Measurements from ENCODE around the gene LRCH1. TPM values are rescaled to one million over a fixed set of nuclear protein-coding genes. Genes with fewer than 3 reads are reported as not detected.
"Not testable (repeated sequence)": the region's sequence is repeated elsewhere in the genome, so short reads cannot be mapped to it uniquely, and the experiment has no call there.

The LRCH1 gene
- polyA plus RNA-seq, 12 donors: 18.6 to 29.3 (median 22.8) TPM; not detected in 1

DNA sequence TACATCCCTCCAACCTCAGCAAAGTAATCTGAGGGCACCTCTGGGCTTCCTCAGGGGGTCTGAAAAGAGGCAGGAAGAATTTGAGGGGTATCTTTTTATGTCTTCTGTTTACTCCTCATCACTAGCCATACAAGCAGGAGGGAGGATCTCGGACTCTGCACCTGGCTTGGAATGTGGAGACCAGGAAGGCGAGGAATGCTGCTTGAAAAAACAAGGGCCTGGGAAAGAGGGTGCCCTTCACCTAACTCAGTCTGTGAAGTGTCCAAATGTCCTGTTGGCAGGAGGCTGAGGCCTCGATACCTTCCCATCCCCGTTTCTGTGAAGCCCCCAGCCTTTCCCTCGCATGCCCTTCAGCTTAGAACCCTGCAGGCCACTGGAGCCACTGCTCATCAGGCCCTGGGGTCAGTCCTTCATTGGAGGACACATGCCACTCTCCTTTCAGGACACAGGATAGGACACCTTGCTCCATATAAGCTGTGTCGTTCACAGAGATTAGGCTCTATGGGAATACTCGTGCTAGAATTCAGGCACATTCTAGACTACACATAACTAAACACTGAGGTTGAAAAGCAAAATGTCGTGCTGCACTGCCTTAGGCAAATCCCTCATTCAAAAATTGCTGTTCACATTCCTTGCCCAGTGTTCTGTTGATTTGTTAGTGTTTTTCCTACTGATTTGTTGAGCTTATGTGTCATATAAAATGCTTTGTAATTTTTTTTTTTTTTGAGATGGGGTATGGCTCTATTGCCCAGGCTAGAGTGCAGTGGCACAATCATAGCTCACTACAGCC lies 194.3 kb downstream of the LRCH1 start:
- DNase-seq: no peak

DNA sequence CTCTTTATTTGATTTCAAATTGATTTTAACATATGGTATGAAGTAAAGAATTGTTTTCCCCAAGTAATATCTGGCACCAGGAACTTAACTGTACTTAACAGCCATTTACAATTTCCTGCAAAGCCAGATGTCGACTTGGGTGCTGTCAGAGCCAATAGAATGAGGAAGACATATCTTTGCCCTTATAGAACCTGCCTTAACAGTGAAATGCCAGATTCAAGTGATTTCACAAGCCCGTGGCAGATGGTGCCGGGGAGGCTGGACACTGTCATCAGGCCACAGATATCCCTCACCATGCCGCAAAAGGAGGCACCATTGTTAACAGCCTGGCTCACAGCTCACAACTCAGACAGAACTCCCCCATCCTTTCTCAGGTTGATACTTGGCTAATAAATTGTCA lies 195.3 kb downstream of the LRCH1 start:
- DNase-seq: no peak

DNA sequence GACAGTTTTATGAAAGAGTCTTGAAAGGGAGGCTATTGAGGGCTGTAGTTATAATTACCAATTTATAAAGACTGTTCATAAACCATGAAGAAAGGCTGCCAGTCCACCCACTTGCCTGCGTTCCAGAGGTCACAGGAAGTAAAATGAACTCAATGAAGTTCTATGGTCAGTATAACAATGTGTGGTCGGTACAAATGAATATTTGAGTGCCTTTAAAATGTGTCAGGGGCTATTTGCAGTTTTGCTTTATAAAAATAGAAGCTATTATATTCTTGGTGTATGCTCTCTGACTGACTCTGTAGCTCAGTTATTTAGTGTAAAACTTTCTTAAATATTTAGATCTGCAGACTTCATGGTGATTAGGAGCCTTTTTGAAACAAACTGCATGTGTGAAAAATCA lies 197.0 kb downstream of the LRCH1 start:
- no peak for DNase-seq

DNA sequence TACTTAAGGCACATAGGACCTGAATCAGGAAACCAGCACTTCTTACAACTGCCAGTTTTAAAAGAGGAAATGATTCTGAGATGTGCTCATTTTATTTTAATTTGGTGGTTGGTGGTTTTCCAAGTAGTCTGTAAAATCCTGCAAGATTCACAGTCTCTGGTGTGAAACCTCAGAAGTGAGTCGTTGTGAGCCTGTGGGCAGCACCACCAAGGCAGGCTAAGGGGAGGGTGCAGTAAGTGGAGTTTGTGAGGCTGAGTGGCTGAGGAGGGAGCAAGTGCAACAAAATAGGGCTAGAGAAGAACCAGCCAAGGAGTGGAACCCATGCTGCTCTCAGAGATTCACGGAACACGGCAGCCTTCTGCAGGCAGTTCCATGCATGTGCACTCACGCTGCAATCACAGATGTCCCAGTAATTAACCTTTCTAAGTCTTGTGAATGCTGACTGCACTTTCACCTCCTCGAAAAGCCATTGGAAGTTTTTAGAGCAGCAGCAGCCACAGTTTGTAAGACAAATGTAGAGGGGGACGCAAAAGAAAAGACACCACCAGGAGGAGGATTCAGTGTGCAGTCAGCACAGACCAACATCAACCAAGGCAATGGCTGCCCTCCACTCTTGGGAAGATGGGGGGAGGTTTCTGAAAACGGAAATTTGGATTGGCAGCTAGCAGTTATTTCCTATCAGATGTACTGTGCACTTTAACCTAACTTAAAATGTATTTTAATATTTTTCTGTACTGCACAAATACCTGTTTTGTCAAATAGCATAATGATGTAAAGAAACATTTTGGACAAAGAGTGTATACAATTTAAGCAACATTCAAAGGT lies 199.1 kb downstream of the LRCH1 start:
- no peak for DNase-seq

DNA sequence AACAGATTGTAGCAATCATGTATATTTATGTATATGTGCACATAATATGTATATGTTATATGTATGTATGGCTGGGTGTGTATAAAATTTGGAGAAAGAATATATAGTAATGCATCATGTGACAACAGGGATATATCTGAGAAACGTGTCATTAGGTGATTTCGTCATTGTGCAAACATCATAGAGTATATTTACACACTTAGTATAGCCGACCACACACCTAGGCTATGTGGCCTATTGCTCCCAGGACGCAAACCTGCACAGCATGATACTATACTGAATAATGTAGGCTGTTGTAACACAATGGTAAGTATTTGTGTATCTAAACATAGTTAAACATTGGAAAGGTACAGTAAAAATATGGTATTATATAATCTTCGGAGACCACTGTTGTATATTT lies 200.2 kb downstream of the LRCH1 start:
- no peak for DNase-seq

DNA sequence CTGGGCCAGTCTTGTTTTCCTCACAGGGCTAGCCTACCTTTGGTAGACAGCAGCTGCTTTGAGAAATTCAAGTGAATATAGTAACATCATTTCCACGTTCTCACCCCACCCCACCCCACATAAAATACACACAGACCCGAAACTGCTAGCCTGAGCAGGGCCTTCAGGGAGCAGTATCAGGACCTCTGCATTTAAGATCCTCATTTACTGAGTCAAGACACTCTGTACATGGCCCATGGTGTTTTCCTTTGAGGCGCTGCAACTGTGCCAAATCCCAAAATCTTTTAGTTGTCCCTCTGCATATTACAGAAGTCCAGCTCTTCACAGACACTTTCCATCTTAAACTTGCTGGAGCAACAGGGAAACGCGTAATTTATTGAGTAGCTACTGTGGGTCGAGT lies 200.9 kb downstream of the LRCH1 start:
- DNase-seq: no peak

DNA sequence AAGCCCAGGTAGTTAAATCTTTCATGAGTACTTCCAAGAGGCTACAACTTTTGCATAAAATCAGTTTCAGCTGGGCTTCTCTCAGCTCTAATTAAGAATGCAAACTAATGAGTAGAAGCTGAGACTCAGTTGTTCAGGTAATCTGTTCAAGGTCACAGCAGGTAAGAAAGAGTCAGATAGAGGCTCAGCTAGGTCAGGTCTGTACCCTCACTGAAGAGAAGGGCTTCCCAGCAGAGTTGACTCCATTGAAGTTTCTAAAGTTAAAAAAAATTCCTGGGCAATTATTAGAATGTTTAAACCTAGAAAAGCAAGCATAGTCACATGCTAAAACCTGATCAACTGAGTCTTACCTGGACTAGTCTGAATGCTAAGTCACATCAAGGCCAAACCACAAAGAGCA lies 201.8 kb downstream of the LRCH1 start:
- no peak for DNase-seq

DNA sequence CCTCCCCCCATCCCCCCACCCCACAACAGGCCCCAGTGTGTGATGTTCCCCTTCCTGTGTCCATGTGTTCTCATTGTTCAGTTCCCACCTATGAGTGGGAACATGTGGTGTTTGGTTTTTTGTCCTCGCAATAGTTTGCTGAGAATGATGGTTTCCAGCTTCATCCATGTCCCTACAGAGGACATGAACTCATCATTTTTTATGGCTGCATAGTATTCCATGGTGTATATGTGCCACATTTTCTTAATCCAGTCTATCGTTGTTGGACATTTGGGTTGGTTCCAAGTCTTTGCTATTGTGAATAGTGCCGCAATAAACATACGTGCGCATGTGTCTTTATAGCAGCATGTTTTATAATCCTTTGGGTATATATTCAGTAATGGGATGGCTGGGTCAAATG lies 202.5 kb downstream of the LRCH1 start:
- DNase-seq: not testable (repeated sequence)

DNA sequence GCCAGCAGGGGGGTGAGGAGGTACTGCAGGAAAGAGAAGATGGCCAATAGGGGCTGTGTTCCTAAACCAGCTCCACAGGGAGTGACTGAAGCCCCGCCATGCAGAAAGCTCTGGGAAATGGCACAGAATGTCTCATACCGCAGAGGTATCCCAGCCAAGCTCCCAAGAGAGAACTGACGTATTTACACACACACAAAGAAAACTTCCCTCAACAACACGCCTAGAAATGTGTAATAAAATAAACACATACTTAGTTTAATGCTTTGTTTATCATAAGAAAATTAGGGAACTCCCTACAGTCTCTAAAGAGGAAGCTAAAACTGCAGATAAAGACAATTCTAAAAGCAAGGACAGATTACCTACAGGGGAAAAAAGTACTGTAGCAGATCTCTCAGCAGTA lies 204.0 kb downstream of the LRCH1 start:
- no peak for DNase-seq

DNA sequence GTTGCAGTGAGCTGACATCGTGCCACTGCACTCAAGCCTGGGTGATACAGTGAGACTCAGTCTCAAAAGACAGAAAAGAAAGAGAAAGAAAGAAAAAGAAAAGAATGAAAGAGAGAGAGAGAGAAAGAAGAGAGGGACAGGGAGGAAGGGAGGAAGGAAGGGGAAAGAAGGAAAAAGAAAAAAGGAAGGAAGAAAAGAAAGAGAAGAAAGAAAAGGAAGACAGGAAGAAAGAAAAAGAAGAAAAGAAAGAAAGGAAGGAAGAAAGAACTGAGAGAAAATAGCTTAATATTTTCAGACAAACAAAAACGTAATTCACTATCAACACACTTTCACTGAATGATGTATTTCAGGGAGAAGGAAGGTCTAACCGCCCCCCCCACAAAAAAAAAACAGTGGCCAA lies 204.7 kb downstream of the LRCH1 start:
- no peak for DNase-seq

DNA sequence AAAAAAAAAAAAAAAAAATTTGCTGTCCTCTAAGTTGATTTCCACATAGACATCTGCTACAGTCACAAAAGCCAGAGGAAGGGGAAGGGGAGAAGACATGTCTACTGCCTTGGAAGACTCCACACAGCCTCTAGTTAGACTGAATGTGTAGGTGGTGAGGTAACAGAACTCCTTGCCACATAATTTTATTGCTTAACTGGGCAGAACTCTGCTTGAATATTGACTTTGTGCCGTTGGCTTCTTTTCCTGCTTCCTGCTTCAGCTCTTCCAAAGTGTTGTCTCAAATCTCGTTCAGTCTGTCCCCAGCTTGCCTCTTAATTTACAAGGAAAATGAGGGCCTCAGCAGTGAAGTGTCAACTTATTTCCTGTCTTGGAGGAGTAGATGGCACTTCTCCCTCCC lies 206.9 kb downstream of the LRCH1 start:
- DNase-seq: no peak

DNA sequence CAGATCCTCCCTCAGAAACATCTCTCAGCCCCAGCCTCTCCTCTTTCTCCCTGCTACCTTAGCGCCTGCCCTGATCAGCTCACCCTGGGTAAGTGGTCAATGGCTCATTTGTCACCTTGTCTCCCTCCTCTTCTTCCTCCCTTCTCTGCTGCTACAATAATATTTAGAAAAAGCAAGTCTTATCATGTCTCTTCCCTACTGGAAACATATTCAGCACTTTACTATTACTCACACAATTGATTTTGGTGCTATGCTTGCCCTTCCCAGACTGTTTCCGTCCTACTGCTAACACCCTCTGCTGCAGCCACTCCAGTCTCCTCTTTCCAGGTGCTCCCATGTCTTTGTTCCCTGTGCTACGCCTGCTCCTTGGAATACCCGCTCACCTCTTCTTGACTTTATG lies 208.2 kb downstream of the LRCH1 start:
- no peak for DNase-seq

DNA sequence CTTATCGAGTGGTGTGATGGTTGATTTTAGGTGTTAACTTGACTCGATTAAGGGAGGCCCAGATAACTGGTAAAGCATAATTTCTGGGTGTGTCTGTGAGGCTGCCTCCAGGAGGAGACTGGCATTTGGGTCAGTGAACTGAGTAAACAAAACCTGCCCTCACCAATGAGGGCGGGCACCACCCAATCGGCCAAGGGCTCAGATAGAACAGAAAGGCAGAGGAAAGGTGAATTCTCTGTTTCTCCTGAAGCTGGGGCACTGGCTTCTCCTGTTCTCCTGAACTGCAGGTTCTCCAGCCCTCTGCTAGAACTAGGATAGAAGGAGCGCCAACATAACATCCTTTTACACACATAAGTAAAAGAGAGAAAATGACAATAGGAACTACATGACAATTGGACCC lies 208.9 kb downstream of the LRCH1 start:
- DNase-seq: no peak

DNA sequence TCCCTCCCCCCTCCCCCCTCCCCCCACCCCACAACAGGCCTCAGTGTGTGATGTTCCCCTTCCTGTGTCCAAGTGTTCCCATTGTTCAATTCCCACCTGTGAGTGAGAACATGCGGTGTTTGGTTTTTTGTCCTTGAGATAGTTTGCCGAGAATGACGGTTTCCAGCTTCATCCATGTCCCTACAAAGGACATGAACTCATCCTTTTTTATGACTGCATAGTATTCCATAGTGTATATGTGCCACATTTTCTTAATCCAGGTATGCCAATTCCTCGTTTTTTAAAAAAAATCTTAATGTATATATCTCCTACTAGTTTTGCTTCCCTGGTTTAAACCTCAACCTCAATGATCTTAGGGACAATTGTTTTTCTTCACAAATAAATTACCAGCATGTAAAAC lies 217.0 kb downstream of the LRCH1 start:
- not testable (repeated sequence) for DNase-seq

DNA sequence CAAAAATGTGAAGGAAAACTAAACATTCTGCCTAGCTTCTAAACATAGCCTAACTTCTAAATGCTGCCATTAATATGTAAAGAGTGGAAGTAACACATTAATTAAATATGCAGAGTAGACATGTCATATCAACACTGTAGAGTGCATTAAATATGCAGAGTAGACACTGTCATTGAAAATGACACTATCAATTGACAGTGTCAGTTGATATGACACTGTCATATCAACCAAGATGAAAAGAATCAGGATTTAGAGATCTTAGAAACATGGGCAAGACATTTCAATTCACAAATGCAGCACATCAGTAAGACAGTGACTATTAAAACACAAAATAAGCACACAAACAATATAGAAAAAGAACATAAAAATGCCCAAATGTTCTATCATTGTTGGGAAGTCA lies 218.7 kb downstream of the LRCH1 start:
- DNase-seq: no peak

DNA sequence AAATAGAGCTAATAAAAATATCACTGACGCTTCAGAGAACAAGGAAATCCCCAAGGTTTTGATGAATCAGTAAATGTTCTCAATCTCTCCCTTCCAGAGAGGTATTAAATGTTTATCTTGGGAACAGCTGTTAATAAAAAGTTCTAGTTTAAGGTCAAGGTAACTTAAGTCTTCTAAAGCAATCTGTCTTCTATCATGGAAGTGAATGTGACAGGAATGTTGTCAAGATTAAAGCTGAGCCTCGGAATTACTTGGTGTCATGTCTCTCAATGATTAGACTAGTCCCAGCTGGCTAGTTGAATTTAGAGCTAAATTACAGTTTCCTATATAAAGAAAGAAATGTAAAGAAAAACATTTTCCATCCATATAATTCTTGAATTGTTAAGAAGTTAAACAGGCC lies 220.6 kb downstream of the LRCH1 start:
- no peak for DNase-seq

DNA sequence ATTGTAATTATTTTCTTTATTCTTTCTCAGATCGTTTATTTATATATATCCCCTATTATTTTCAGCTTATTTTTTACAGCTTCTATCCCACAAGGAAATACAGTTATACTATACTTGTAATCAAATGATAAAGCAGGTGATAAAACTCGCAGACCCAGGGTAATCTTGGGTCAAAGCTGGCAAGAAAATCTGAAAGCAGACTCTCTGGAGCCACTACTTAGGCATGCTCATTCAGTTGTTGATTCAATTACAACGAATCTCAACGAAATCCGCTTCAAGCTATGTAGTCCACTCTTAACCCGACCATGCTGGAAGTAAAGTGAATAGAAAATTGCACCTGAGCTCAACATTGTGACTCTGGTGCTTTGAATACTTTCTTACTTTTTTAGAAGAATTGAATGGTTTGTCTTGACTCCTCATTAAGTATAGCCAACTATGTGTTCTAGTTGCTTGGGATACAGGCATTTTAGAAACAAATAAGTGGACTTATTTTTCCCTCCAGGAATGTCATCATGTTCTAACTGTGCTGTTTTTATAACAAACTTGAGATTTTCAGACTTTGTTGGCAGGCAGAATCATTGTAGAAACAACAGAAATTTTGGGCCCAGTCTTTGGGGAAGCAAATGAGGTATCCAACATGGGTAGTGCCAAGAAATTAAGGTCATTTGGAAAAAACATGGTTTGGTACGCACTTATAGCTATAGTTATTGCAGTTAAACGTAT lies 222.6 kb downstream of the LRCH1 start:
- no peak for DNase-seq

DNA sequence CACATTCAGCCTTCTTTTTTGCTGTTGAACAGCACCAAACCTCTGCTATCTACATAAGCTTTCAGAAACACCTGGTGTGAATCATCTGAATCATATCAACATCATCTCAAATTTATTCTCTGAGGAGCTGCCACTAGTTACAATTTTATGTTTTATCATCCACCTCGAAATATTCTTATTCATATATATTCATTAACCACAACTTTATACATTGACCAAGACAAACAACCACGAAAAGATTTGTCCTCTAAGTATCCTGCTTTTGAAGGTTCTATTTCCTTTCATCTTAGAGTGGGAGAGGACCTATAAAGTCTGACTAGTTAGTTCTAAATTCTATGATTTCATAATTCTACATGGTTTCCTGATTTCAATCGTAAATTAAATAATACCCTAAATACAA lies 225.1 kb downstream of the LRCH1 start:
- no peak for DNase-seq

DNA sequence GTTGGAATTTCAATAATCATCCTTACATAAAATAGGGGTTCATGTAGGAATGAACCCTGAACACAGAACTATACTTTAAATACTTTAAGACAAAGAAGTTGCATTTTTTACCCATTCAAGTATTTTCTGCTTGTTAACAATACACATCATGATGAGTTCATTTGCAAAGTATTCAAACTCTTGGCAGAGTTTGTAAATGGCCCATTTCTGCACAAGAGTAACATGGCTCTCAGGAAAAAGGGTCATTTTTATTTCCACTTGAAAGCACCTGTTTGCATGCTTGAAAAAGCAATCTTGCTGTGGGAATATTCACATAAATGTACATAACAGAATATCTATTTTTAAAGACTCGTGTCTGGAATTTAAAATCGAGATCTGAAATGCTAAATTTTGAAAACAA lies 225.9 kb downstream of the LRCH1 start:
- no peak for DNase-seq

DNA sequence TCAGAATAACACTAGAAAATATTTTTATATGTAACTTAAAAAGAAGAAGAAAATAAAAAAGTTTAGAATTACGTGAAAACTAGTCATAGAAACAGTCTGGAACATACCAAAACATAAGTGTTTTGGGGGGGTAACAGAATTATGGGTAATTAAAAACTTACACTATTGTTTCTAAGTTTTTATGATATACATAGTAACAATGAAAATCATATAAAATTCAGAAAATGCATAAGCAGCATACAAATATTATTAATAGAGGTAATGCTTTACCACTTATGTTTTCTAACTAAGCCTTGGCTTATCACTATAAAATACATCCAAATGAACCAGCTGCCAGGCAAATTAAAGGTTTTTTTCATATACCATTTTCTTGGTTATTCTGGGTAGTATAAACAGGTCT lies 229.1 kb downstream of the LRCH1 start:
- no peak for DNase-seq

DNA sequence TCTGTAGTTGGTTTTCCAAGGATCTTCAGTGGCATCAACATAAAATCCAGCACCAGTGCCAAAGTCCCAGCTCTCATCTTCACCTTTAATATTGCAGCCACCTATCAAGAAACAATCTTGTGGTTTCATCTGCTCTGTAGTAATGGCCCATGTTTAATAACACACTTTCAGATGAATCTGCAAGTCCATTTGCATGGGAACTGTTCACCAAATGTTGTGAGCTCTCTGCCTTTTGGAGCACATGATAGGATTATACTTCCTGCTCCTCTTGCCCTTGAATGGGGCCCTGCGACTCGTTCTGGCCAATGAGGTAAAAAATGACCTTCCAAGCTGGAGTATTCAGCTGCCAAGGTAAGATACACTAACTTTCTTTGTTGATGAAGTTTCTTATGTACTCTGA lies 229.7 kb downstream of the LRCH1 start:
- DNase-seq: no peak

DNA sequence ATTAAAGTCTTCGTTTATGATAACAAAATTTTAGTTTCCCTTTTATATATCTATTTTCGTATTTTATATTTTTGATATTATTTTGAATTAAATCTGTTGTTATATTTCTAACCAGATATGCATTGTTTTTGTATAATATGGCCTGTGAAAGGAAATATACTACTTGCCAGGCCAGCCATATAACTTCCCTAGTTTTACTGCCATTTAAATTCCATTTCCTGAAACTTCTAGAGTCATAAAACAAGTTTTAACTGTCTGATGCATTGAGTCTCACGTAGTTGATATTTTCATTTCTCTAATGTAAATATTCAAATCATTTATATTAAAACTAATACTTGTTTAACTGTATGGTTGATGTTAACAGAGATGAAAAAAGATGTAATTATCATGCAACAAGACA lies 230.5 kb downstream of the LRCH1 start:
- DNase-seq: no peak

DNA sequence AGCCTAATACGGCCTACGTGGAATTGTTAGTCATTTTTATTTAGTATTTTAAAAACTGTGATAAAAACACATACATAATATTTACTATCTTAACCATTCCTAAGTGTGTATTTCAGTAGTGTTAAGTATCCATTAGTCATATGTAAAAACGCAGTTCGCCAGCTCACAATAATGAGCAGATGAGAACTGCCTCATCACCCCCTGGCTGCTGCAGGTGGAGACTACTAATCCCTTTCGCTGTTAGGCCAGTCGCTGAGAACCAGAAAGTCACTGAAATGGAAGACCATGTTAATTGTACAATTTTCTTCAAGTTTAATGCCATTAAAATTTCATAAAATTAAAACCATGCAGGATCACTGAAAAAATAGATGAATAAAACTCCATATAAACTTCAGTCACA lies 242.4 kb downstream of the LRCH1 start:
- no peak for DNase-seq

All from muscle of arm (tissue), 12 donors.